IMR-90 (cell line): Measurements from ENCODE around the gene DVL3. TPM values are rescaled to one million over a fixed set of nuclear protein-coding genes. Genes with fewer than 3 reads are reported as not detected.

ENCODE experiments used
- ATAC-seq: fragments of 200-7000 bp; cut with Tn5 transposase; 2 replicates; pipeline ENCODE4 v1.9.1; 2020; ENCODE audit warnings: low read depth, mild to moderate bottlenecking, moderate library complexity
- BruUV-seq: library from RNA; stranded (reverse); fragments of 400-500 nt; replicated peaks from 2 replicates; lab custom pipeline; 2021; lab: Mats Ljungman, UMichigan
- CTCF ChIA-PET: fragments of 300-600 bp; formaldehyde crosslinking; extraction: SDS; loops from one replicate; lab custom pipeline; 2021; ENCODE audit warnings: antibody characterized with exemption; lab: Yijun Ruan, JAX
- POLR2A ChIA-PET: fragments of 300-600 bp; sonication (Branson Sonifier 250); formaldehyde crosslinking; loops from one replicate; lab custom pipeline; 2022; ENCODE audit warnings: antibody characterized with exemption; ENCODE audit not compliant: unreplicated experiment; lab: Charles Lee
- DNase-seq: peaks from one replicate; pipeline ENCODE4 v3.0.0; 2013
- H2AFZ ChIP-seq: replicated peaks from 2 replicates; pipeline ENCODE3; 2013; ENCODE audit warnings: low read length, mild to moderate bottlenecking; ENCODE audit not compliant: poor library complexity
- H2AK5ac ChIP-seq: 2 replicates; pipeline ENCODE4 v1.6.1; 2013; ENCODE audit warnings: low read depth, low read length, inconsistent platforms
- H2AK9ac ChIP-seq: replicated peaks from 2 replicates; pipeline ENCODE3; 2013; ENCODE audit warnings: mild to moderate bottlenecking, low read depth, low read length, moderate library complexity; ENCODE audit not compliant: poor library complexity
- H2BK120ac ChIP-seq: 2 replicates; pipeline ENCODE4 v1.6.1; 2013; ENCODE audit warnings: low read depth, low read length, inconsistent platforms
- H2BK15ac ChIP-seq: 3 replicates; pipeline ENCODE4 v1.6.1; 2013; ENCODE audit warnings: low read depth, low read length, inconsistent platforms
- H2BK20ac ChIP-seq: 2 replicates; pipeline ENCODE4 v1.6.1; 2013; ENCODE audit warnings: low read depth, mild to moderate bottlenecking, inconsistent platforms, low read length, moderate library complexity
- H2BK5ac ChIP-seq: 2 replicates; pipeline ENCODE4 v1.6.1; 2013; ENCODE audit warnings: mild to moderate bottlenecking, low read depth, low read length, inconsistent platforms; ENCODE audit not compliant: poor library complexity, severe bottlenecking
- H3K14ac ChIP-seq: replicated peaks from 2 replicates; pipeline ENCODE4 v1.6.1; 2013; ENCODE audit warnings: low read depth, low read length, inconsistent platforms
- H3K18ac ChIP-seq: 2 replicates; pipeline ENCODE4 v1.6.1; 2013; ENCODE audit warnings: low read depth, low read length, control low read depth
- H3K23ac ChIP-seq: 2 replicates; pipeline ENCODE4 v1.6.1; 2013; ENCODE audit warnings: low read depth, low read length, inconsistent platforms
- H3K27ac ChIP-seq: 2 replicates; pipeline ENCODE4 v1.5.1; 2013; ENCODE audit warnings: mild to moderate bottlenecking, control low read depth, low read length; ENCODE audit not compliant: insufficient read depth
- H3K27me3 ChIP-seq: 2 replicates; pipeline ENCODE4 v1.6.1; 2013; ENCODE audit warnings: low read length; ENCODE audit not compliant: control insufficient read depth, insufficient read depth
- H3K36me3 ChIP-seq: 2 replicates; pipeline ENCODE4 v1.6.1; 2013; ENCODE audit warnings: low read length, mixed read lengths; ENCODE audit not compliant: control insufficient read depth, insufficient read depth
- H3K4ac ChIP-seq: 2 replicates; pipeline ENCODE4 v1.6.1; 2013; ENCODE audit warnings: low read depth, low read length, inconsistent platforms
- H3K4me1 ChIP-seq: 2 replicates; pipeline ENCODE4 v1.6.1; 2013; ENCODE audit warnings: low read length, mixed read lengths; ENCODE audit not compliant: control insufficient read depth, insufficient read depth
- H3K4me2 ChIP-seq: 2 replicates; pipeline ENCODE4 v1.6.1; 2013; ENCODE audit warnings: low read depth, mild to moderate bottlenecking, control low read depth, low read length, moderate library complexity
- H3K4me3 ChIP-seq: 2 replicates; pipeline ENCODE4 v1.5.1; 2013; ENCODE audit warnings: low read depth, mild to moderate bottlenecking, control low read depth, low read length, moderate library complexity; ENCODE audit not compliant: insufficient read depth
- H3K56ac ChIP-seq: 2 replicates; pipeline ENCODE4 v1.6.1; 2013; ENCODE audit warnings: low read length, inconsistent platforms; ENCODE audit not compliant: insufficient read depth; ENCODE audit errors: extremely low read depth
- H3K79me1 ChIP-seq, 2 experiments: 2 replicates each; pipeline ENCODE4 v1.6.1; 2013; ENCODE audit warnings: low read length in 2 of 2, inconsistent platforms in 1 of 2, low read depth in 1 of 2
- H3K9ac ChIP-seq: 2 replicates; pipeline ENCODE4 v1.6.1; 2013; ENCODE audit warnings: low read depth, low read length, control low read depth
- H3K9me1 ChIP-seq: 2 replicates; pipeline ENCODE4 v1.6.1; 2013; ENCODE audit warnings: low read length, inconsistent platforms; ENCODE audit not compliant: insufficient read depth
- H3K9me3 ChIP-seq: 2 replicates; pipeline ENCODE4 v1.6.1; 2013; ENCODE audit warnings: low read length; ENCODE audit not compliant: control insufficient read depth, insufficient read depth
- H4K20me1 ChIP-seq: 2 replicates; pipeline ENCODE4 v1.6.1; 2013; ENCODE audit warnings: low read length, inconsistent platforms; ENCODE audit not compliant: insufficient read depth
- H4K5ac ChIP-seq: 2 replicates; pipeline ENCODE4 v1.6.1; 2013; ENCODE audit warnings: mild to moderate bottlenecking, low read depth, low read length, control low read depth
- H4K8ac ChIP-seq, 2 experiments: 2 replicates each; pipeline ENCODE4 v1.6.1; 2013; ENCODE audit warnings: low read depth in 2 of 2, low read length in 2 of 2, control low read depth in 1 of 2, inconsistent platforms in 1 of 2
- H4K91ac ChIP-seq: 2 replicates; pipeline ENCODE4 v1.6.1; 2013; ENCODE audit warnings: low read depth, low read length, inconsistent platforms; ENCODE audit not compliant: insufficient read depth
- BHLHE40 ChIP-seq: fragments of 150-350 bp; IDR thresholded peaks from 2 replicates; pipeline ENCODE4 v1.6.1; 2016; ENCODE audit warnings: mild to moderate bottlenecking, low read depth, low read length
- CEBPB ChIP-seq: IDR thresholded peaks from 2 replicates; pipeline ENCODE4 v1.6.1; 2012; ENCODE audit warnings: low read depth, low read length, improper control_type of control experiment
- CHD1 ChIP-seq: IDR thresholded peaks from 2 replicates; pipeline ENCODE4 v1.6.1; 2012; ENCODE audit warnings: low read depth, low read length, improper control_type of control experiment
- FOS ChIP-seq: fragments of 150-350 bp; IDR thresholded peaks from 2 replicates; pipeline ENCODE4 v1.6.1; 2016; ENCODE audit warnings: low read depth, low read length
- MAFK ChIP-seq: IDR thresholded peaks from 2 replicates; pipeline ENCODE4 v1.6.1; 2012; ENCODE audit warnings: low read depth, low read length, improper control_type of control experiment
- MAZ ChIP-seq: IDR thresholded peaks from 2 replicates; pipeline ENCODE4 v1.6.1; 2012; ENCODE audit warnings: low read depth, mild to moderate bottlenecking, low read length, improper control_type of control experiment, moderate library complexity, borderline replicate concordance
- MXI1 ChIP-seq: IDR thresholded peaks from 2 replicates; pipeline ENCODE4 v1.6.1; 2012; ENCODE audit warnings: low read depth, mild to moderate bottlenecking, low read length, moderate library complexity, borderline replicate concordance
- NFE2L2 ChIP-seq: fragments of 150-350 bp; IDR thresholded peaks from 2 replicates; pipeline ENCODE4 v1.6.1; 2016; ENCODE audit warnings: low read depth, mild to moderate bottlenecking, low read length
- POLR2A ChIP-seq: IDR thresholded peaks from 2 replicates; pipeline ENCODE4 v1.6.1; 2012; ENCODE audit warnings: mild to moderate bottlenecking, low read depth, low read length
- RAD21 ChIP-seq: IDR thresholded peaks from 2 replicates; pipeline ENCODE4 v1.6.1; 2012; ENCODE audit warnings: low read length, improper control_type of control experiment
- RFX5 ChIP-seq: IDR thresholded peaks from 2 replicates; pipeline ENCODE4 v1.8.0; 2012; ENCODE audit warnings: low read depth, mild to moderate bottlenecking, low read length, moderate library complexity
- SMC3 ChIP-seq: fragments of 150-350 bp; IDR thresholded peaks from 2 replicates; pipeline ENCODE4 v1.6.1; 2016; ENCODE audit warnings: low read depth, mild to moderate bottlenecking, antibody characterized with exemption, low read length, moderate library complexity
- WGBS, 2 experiments: methylation state at CpG; one replicate each; pipeline versions ENCODE4 v1.1.5 to v1.1.7; 2013; ENCODE audit warnings: missing lambda C conversion rate in 2 of 2; ENCODE audit not compliant: insufficient read length in 1 of 2; ENCODE audit errors: extremely low coverage in 2 of 2; 5-methylcytosine and 5-hydroxymethylcytosine counted together
- dilution Hi-C: fragments of 300-500 bp; cut with HindIII; formaldehyde crosslinking; loops from one replicate; pipeline ENCODE4 v1.14.3; 2018; ENCODE audit warnings: low sequenced_read_pairs; ENCODE audit not compliant: unreplicated experiment
- in situ Hi-C: fragments of 300-500 bp; cut with MboI; formaldehyde crosslinking; loops from 3 replicates; pipeline ENCODE4 v1.14.3; 2019; ENCODE audit warnings: low sequenced_read_pairs, inconsistent platforms, mixed read lengths
- intact Hi-C: fragments of 100-400 bp; cut with micrococcal nuclease; formaldehyde crosslinking; loops from 2 replicates; pipeline ENCODE4 v1.10.0; 2022
- polyA plus RNA-seq, 3 experiments: library from polyadenylated mRNA; depleted of rRNA; stranded (reverse); fragments of >200 nt; gene quantifications; 2 replicates each; pipeline ENCODE4 v1.2.3, GENCODE V29; 2012; ENCODE audit warnings: low replicate concordance in 1 of 3
- total RNA-seq: library from RNA; depleted of rRNA; stranded (reverse); fragments of >200 nt; gene quantifications from 2 replicates; pipeline ENCODE4 v1.2.3, GENCODE V29; 2012
- TF ChIP-seq, protein P1 (sequence below): fragments of 150-350 bp; IDR thresholded peaks from 2 replicates; pipeline ENCODE4 v1.6.1; 2016; ENCODE audit warnings: low read depth, mild to moderate bottlenecking, low read length, moderate library complexity, borderline replicate concordance
- TF ChIP-seq, protein P2 (sequence below): conservative IDR thresholded peaks from 2 replicates; pipeline ENCODE4 v1.5.1; 2012; ENCODE audit warnings: mild to moderate bottlenecking, low read depth, low read length, improper control_type of control experiment
- TF ChIP-seq, protein P3 (sequence below): fragments of 150-350 bp; IDR thresholded peaks from 2 replicates; pipeline ENCODE4 v1.6.1; 2017; ENCODE audit warnings: mild to moderate bottlenecking, antibody characterized with exemption, low read length, low read depth

Gene DVL3
- total and polyA plus RNA-seq, 2 of the 4 experiments (the other 2 are of a cell fraction), result 23.3 to 40.4 TPM

DNA sequence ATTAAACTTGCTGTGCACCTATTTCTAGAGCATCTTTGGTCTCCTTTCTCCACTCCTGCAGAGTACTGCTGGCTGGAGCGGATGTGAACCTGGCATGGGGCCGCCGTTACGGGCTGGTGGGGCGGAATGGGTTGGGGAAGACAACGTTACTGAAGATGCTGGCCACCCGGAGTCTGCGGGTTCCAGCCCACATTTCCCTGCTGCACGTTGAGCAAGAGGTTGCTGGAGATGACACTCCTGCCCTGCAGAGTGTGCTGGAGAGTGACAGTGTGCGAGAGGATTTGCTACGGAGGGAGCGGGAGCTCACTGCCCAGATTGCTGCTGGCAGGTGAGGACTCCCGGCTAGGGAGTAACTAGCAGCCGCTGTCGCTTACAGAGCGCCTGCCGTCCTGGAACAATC lies 32.9 kb downstream of the DVL3 start:
- intact Hi-C loops, result no loop called here
- no peak for ATAC-seq
- peaks cover 3% of the 10 kb centered on the region; the same call in 1 of the 2 replicates for H3K4me1 ChIP-seq
- TSS peak; percentile 8 for BruUV-seq
- no peak overlapping the region for H2AK5ac ChIP-seq
- in situ Hi-C loops, result no loop called here
- H2BK120ac ChIP-seq, result no peak overlapping the region
- H3K18ac ChIP-seq, result no peak overlapping the region
- no peak overlapping the region for H3K56ac ChIP-seq
- no peak overlapping the region for H3K4me3 ChIP-seq
- no peak overlapping the region for H3K4ac ChIP-seq
- no peaks in the 10 kb centered on the region for H3K27me3 ChIP-seq
- no peaks in the 10 kb centered on the region for H3K9me3 ChIP-seq
- peaks cover 60% of the 10 kb centered on the region for H3K36me3 ChIP-seq
- no peak overlapping the region for H4K91ac ChIP-seq
- ChIA-PET CTCF (no interaction called here), POLR2A (no interaction called here)
- no peak overlapping the region for H3K27ac ChIP-seq
- H4K20me1 ChIP-seq, result peaks cover 19% of the 10 kb centered on the region; the same call in 1 of the 2 replicates
- H3K79me1 ChIP-seq, result peaks cover 30 to 44% of the 10 kb centered on the region in 2 experiments
- no peak overlapping the region for H3K4me2 ChIP-seq
- H2BK20ac ChIP-seq, result no peak overlapping the region
- no peak overlapping the region for H2AFZ ChIP-seq
- no peak overlapping the region for H3K9ac ChIP-seq
- WGBS, 2 experiments, result 86% methylated on average over 8 of the region's 17 CpGs; no CpG with 5 or more reads in 1 of the 2 experiments
- no peak for DNase-seq
- 0 out of 2 replicates have a peak, but pooled peaks cover 8% of the 10 kb centered on the region for H3K9me1 ChIP-seq
- TF ChIP-seq SMC3 (no peak), FOS (no peak), CHD1 (no peak), CEBPB (no peak), RFX5 (no peak), MAFK (no peak), POLR2A (no peak), MAZ (no peak), RAD21 (no peak), MXI1 (no peak), NFE2L2 (no peak), BHLHE40 (no peak)
- TF ChIP-seq, protein P1, sequence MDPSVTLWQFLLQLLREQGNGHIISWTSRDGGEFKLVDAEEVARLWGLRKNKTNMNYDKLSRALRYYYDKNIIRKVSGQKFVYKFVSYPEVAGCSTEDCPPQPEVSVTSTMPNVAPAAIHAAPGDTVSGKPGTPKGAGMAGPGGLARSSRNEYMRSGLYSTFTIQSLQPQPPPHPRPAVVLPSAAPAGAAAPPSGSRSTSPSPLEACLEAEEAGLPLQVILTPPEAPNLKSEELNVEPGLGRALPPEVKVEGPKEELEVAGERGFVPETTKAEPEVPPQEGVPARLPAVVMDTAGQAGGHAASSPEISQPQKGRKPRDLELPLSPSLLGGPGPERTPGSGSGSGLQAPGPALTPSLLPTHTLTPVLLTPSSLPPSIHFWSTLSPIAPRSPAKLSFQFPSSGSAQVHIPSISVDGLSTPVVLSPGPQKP, result no peak
- TF ChIP-seq, protein P2, sequence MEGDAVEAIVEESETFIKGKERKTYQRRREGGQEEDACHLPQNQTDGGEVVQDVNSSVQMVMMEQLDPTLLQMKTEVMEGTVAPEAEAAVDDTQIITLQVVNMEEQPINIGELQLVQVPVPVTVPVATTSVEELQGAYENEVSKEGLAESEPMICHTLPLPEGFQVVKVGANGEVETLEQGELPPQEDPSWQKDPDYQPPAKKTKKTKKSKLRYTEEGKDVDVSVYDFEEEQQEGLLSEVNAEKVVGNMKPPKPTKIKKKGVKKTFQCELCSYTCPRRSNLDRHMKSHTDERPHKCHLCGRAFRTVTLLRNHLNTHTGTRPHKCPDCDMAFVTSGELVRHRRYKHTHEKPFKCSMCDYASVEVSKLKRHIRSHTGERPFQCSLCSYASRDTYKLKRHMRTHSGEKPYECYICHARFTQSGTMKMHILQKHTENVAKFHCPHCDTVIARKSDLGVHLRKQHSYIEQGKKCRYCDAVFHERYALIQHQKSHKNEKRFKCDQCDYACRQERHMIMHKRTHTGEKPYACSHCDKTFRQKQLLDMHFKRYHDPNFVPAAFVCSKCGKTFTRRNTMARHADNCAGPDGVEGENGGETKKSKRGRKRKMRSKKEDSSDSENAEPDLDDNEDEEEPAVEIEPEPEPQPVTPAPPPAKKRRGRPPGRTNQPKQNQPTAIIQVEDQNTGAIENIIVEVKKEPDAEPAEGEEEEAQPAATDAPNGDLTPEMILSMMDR, result no peak
- TF ChIP-seq, protein P3, sequence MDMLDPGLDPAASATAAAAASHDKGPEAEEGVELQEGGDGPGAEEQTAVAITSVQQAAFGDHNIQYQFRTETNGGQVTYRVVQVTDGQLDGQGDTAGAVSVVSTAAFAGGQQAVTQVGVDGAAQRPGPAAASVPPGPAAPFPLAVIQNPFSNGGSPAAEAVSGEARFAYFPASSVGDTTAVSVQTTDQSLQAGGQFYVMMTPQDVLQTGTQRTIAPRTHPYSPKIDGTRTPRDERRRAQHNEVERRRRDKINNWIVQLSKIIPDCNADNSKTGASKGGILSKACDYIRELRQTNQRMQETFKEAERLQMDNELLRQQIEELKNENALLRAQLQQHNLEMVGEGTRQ, result no peak
- H4K5ac ChIP-seq, result no peak overlapping the region
- dilution Hi-C loops, result no loop called here
- H2BK15ac ChIP-seq, result no peak overlapping the region
- no peak overlapping the region for H2AK9ac ChIP-seq
- no peak overlapping the region for H4K8ac ChIP-seq
- no peak overlapping the region for H3K23ac ChIP-seq
- no peak overlapping the region for H3K14ac ChIP-seq
- H2BK5ac ChIP-seq, result no peak overlapping the region
